K562 (cell line): ENCODE data around the gene TNC.

Source experiments
- DPF2 ChIP-seq: fragments of 450-650 bp; IDR thresholded peaks from 2 replicates; pipeline ENCODE4 v1.6.1; 2016
- TAF7 ChIP-seq: fragments of 450-650 bp; IDR thresholded peaks from 2 replicates; pipeline ENCODE4 v1.6.1; 2016; ENCODE audit warnings: missing genetic modification characterization, missing compliant biosample characterization
- ZNF780A ChIP-seq: fragments of 250-450 bp; sonication (Bioruptor Pico); IDR thresholded peaks from 2 replicates; pipeline ENCODE4 v1.5.0; 2021; ENCODE audit warnings: mild to moderate bottlenecking
- TF ChIP-seq, protein P1 (sequence below), 3 experiments: IDR thresholded peaks in 2 of 3; conservative IDR thresholded peaks in 1 of 3; 2 replicates each; pipeline ENCODE4 v1.5.1; 2011 to 2012; ENCODE audit warnings: low read length in 3 of 3, mild to moderate bottlenecking in 3 of 3, control low read depth in 2 of 3, improper control_type of control experiment in 1 of 3, inconsistent platforms in 1 of 3, low read depth in 1 of 3, mixed read lengths in 1 of 3, moderate library complexity in 1 of 3; ENCODE audit not compliant: insufficient read depth in 2 of 3
- TF ChIP-seq, protein P2 (sequence below): fragments of 450-650 bp; formaldehyde crosslinking; IDR thresholded peaks from 2 replicates; pipeline ENCODE4 v1.4.0; 2020; ENCODE audit warnings: mild to moderate bottlenecking, mixed read lengths
- TF ChIP-seq, protein P3 (sequence below): fragments of 250-450 bp; sonication (Bioruptor Pico); IDR thresholded peaks from 2 replicates; pipeline ENCODE4 v1.8.0; 2021; ENCODE audit warnings: borderline replicate concordance, mild to moderate bottlenecking, moderate library complexity; ENCODE audit not compliant: poor library complexity, severe bottlenecking
- TF ChIP-seq, protein P4 (sequence below): fragments of 250-450 bp; sonication (Bioruptor Pico); IDR thresholded peaks from 2 replicates; pipeline ENCODE4 v1.8.0; 2022; ENCODE audit warnings: moderate library complexity, mild to moderate bottlenecking, inconsistent platforms

DNA sequence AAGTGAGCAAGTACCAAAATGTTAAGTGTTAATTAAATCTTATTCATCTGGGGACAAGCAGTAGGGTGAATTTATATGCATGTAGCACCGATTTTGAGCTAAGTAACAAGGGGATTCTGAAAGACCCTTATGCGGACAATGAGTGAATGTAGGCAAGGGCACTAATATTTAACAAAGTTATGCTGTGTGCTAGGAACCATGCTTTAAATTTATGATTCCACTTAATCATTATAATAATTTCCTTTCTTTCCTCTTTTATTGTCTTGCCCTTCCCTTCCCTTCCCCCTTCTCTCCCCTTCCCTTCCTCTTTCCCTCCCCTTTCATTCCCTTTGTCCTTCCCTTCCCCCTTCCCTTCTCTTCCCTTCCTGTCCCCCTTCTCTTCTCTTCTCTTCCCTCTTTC, 25.7 kb upstream of the TNC start:
- TF ChIP-seq TAF7 (no peak), ZNF780A (CRISPR knock-in tag) (no peak), DPF2 (no peak)
- TF ChIP-seq, protein P1, sequence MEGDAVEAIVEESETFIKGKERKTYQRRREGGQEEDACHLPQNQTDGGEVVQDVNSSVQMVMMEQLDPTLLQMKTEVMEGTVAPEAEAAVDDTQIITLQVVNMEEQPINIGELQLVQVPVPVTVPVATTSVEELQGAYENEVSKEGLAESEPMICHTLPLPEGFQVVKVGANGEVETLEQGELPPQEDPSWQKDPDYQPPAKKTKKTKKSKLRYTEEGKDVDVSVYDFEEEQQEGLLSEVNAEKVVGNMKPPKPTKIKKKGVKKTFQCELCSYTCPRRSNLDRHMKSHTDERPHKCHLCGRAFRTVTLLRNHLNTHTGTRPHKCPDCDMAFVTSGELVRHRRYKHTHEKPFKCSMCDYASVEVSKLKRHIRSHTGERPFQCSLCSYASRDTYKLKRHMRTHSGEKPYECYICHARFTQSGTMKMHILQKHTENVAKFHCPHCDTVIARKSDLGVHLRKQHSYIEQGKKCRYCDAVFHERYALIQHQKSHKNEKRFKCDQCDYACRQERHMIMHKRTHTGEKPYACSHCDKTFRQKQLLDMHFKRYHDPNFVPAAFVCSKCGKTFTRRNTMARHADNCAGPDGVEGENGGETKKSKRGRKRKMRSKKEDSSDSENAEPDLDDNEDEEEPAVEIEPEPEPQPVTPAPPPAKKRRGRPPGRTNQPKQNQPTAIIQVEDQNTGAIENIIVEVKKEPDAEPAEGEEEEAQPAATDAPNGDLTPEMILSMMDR (IDR thresholded peaks at IDR 0.05 in 2 of 3, conservative IDR thresholded peaks at IDR 0.05 in 1 of 3; ENCODE audit: insufficient read depth in 2 of 3, low read depth in 1 of 3, low read length in 3 of 3) = no peak
- TF ChIP-seq, protein P2, sequence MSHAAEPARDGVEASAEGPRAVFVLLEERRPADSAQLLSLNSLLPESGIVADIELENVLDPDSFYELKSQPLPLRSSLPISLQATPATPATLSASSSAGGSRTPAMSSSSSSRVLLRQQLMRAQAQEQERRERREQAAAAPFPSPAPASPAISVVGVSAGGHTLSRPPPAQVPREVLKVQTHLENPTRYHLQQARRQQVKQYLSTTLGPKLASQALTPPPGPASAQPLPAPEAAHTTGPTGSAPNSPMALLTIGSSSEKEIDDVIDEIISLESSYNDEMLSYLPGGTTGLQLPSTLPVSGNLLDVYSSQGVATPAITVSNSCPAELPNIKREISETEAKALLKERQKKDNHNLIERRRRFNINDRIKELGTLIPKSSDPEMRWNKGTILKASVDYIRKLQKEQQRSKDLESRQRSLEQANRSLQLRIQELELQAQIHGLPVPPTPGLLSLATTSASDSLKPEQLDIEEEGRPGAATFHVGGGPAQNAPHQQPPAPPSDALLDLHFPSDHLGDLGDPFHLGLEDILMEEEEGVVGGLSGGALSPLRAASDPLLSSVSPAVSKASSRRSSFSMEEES (CRISPR knock-in tag) = no peak
- TF ChIP-seq, protein P3, sequence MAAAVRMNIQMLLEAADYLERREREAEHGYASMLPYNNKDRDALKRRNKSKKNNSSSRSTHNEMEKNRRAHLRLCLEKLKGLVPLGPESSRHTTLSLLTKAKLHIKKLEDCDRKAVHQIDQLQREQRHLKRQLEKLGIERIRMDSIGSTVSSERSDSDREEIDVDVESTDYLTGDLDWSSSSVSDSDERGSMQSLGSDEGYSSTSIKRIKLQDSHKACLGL = no peak
- TF ChIP-seq, protein P4, sequence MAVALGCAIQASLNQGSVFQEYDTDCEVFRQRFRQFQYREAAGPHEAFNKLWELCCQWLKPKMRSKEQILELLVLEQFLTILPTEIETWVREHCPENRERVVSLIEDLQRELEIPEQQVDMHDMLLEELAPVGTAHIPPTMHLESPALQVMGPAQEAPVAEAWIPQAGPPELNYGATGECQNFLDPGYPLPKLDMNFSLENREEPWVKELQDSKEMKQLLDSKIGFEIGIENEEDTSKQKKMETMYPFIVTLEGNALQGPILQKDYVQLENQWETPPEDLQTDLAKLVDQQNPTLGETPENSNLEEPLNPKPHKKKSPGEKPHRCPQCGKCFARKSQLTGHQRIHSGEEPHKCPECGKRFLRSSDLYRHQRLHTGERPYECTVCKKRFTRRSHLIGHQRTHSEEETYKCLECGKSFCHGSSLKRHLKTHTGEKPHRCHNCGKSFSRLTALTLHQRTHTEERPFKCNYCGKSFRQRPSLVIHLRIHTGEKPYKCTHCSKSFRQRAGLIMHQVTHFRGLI (CRISPR knock-in tag) = no peak
